ENCODE results near the gene POMP.

The POMP gene

GRCh38 chr13:28650284-28650683 lies 8.6 kb upstream of the POMP start:
- Histone ChIP-seq H3K4me3 (ENCODE audit: low read length) (no peak overlapping the region), H3K4me1 (ENCODE audit: control insufficient read depth, insufficient read depth, low read length) (no peaks in the 10 kb centered on the region), H3K27ac (ENCODE audit: low read depth, low read length) (no peak overlapping the region)

GRCh38 chr13:28651810-28652401 lies 7.0 kb upstream of the POMP start:
- Histone ChIP-seq H3K36me3 (ENCODE audit: control insufficient read depth, insufficient read depth, low read length) (no peaks in the 10 kb centered on the region), H3K27me3 (ENCODE audit: control insufficient read depth, insufficient read depth, low read length) (no peaks in the 10 kb centered on the region), H3K9ac (ENCODE audit: low read length) (no peak overlapping the region), H3K27ac (ENCODE audit: low read depth, low read length) (no peak overlapping the region), H3K4me1 (ENCODE audit: control insufficient read depth, insufficient read depth, low read length) (no peaks in the 10 kb centered on the region), H3K4me3 (ENCODE audit: low read length) (no peak overlapping the region)

More at GRCh38 chr13:28650284-28650683, 8.6 kb upstream of the POMP start:
- Histone ChIP-seq H3K36me3 (ENCODE audit: control insufficient read depth, insufficient read depth, low read length) (no peaks in the 10 kb centered on the region), H3K27me3 (ENCODE audit: control insufficient read depth, insufficient read depth, low read length) (no peaks in the 10 kb centered on the region), H3K9ac (ENCODE audit: low read length) (no peak overlapping the region)

GRCh38 chr13:28653111-28653510 lies 5.8 kb upstream of the POMP start:
- no peak overlapping the region for H3K9ac ChIP-seq (ENCODE audit: low read length)
- no peak overlapping the region for H3K4me3 ChIP-seq (ENCODE audit: low read length)
- no peaks in the 10 kb centered on the region for H3K36me3 ChIP-seq (ENCODE audit: control insufficient read depth, insufficient read depth, low read length)
- H3K4me1 ChIP-seq (ENCODE audit: control insufficient read depth, insufficient read depth, low read length): peaks cover 7% of the 10 kb centered on the region
- no peak overlapping the region for H3K27ac ChIP-seq (ENCODE audit: low read depth, low read length)
- H3K27me3 ChIP-seq (ENCODE audit: control insufficient read depth, insufficient read depth, low read length): no peaks in the 10 kb centered on the region

DNA sequence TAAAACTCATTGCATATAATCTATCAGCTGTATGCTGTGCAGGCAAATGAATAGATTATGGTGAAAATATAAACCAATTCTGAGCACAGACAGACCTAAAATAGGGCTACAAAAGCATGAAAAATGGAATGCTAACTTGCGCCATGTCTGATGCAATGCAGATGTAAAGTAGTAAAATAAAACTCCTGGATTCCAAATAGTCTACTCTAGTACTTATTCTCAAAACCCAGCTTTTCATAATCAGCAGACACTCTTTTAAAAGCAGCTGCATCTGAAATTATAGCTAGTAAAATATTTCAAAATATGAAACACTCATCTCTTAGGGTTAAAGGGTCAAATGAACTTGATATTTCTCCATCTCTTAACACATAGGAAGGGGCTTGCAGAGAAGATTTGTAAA lies 4.7 kb upstream of the POMP start:
- Histone ChIP-seq H3K9ac (ENCODE audit: low read length) (no peak overlapping the region), H3K4me3 (ENCODE audit: low read length) (no peak overlapping the region), H3K27me3 (ENCODE audit: control insufficient read depth, insufficient read depth, low read length) (no peaks in the 10 kb centered on the region), H3K27ac (ENCODE audit: low read depth, low read length) (no peak overlapping the region), H3K36me3 (ENCODE audit: control insufficient read depth, insufficient read depth, low read length) (no peaks in the 10 kb centered on the region), H3K4me1 (ENCODE audit: control insufficient read depth, insufficient read depth, low read length) (peaks cover 7% of the 10 kb centered on the region)

GRCh38 chr13:28655561-28655960 lies 3.4 kb upstream of the POMP start:
- Histone ChIP-seq H3K27ac (ENCODE audit: low read depth, low read length) (no peak overlapping the region), H3K27me3 (ENCODE audit: control insufficient read depth, insufficient read depth, low read length) (no peaks in the 10 kb centered on the region), H3K9ac (ENCODE audit: low read length) (no peak overlapping the region), H3K4me1 (ENCODE audit: control insufficient read depth, insufficient read depth, low read length) (peaks cover 16% of the 10 kb centered on the region), H3K36me3 (ENCODE audit: control insufficient read depth, insufficient read depth, low read length) (no peaks in the 10 kb centered on the region), H3K4me3 (ENCODE audit: low read length) (no peak overlapping the region)

DNA sequence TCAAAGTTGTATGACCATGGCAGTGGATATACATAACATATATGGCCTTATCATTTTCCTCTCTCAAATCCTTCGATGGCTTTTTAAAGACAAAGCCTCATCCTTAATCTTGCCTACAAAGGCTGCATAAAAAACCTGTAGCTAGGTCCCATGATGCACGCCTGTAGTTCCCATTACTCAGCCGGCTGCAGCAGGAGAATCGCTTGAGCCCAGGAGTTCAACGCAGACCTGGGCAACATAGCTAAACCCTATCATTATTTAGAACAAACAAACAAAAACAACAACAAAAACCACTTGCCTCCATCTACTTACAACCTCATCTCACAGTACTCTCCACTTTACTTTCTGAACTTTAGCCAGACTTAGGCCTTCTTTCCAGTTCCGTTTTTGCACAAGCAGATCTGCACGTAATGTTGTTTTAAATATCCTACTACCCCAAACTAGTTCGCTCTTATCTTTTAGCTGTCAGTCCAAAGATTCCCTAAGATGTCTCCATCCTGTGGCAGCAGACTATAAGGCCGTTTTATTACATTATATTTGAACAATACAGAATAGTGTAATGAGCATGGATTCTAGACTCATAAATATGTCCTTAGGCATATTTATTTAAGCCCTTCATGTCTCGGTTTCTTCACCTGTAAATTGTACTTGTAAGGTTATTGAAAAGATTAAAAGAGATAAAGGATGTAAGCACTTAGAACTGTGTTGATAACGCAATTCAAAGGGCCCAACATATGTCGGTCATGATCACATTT lies 969 bp upstream of the POMP start:
- peaks cover 17% of the 10 kb centered on the region for H3K4me1 ChIP-seq (ENCODE audit: control insufficient read depth, insufficient read depth, low read length)
- H3K36me3 ChIP-seq (ENCODE audit: control insufficient read depth, insufficient read depth, low read length): no peaks in the 10 kb centered on the region
- H3K27ac ChIP-seq (ENCODE audit: low read depth, low read length): peak overlapping the region; percentile 88
- no peaks in the 10 kb centered on the region for H3K27me3 ChIP-seq (ENCODE audit: control insufficient read depth, insufficient read depth, low read length)
- H3K9ac ChIP-seq (ENCODE audit: low read length): peak overlapping the region; percentile 98
- H3K4me3 ChIP-seq (ENCODE audit: low read length): peak overlapping the region; percentile 98

DNA sequence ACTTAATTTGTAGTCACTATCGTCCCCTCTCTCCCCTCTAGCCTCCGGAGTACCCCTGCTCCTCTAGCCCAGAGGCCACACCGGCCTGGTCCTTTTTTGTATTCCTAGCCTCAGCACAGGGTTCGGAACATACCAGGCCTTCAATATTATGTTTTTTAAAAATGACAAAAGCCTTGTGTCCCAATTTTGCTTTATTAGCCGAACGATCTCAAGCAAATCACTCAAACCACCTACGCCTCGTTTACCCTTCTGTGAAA lies 463 bp upstream of the POMP start:
- Histone ChIP-seq H3K27ac (ENCODE audit: low read depth, low read length) (peak overlapping the region; percentile 88), H3K4me3 (ENCODE audit: low read length) (peak overlapping the region; percentile 98), H3K9ac (ENCODE audit: low read length) (peak overlapping the region; percentile 98), H3K4me1 (ENCODE audit: control insufficient read depth, insufficient read depth, low read length) (peaks cover 17% of the 10 kb centered on the region), H3K36me3 (ENCODE audit: control insufficient read depth, insufficient read depth, low read length) (no peaks in the 10 kb centered on the region), H3K27me3 (ENCODE audit: control insufficient read depth, insufficient read depth, low read length) (no peaks in the 10 kb centered on the region)

DNA sequence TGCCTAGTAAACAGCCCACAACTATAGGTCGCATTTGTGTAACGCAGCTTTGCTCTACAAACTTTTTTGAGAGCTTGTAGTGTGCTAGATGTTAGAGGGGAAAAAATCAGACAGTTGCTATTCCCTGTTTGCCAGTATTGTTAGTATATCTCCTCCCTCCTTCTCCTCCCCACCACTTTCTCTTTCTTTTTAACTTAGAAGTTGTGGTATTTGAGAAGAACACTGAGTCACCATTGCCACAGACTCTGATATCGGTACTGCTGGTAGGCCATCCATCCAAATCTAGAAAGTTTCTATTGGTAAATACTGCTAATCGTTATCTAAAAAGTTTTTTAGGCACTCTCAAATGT lies 666 bp downstream of the POMP start:
- no peaks in the 10 kb centered on the region for H3K27me3 ChIP-seq (ENCODE audit: control insufficient read depth, insufficient read depth, low read length)
- H3K4me1 ChIP-seq (ENCODE audit: control insufficient read depth, insufficient read depth, low read length): peaks cover 17% of the 10 kb centered on the region
- H3K4me3 ChIP-seq (ENCODE audit: low read length): peak overlapping the region; percentile 98
- H3K36me3 ChIP-seq (ENCODE audit: control insufficient read depth, insufficient read depth, low read length): peaks cover under 1% of the 10 kb centered on the region
- peak overlapping the region; percentile 98 for H3K9ac ChIP-seq (ENCODE audit: low read length)
- H3K27ac ChIP-seq (ENCODE audit: low read depth, low read length): peak overlapping the region; percentile 88

- Histone ChIP-seq H3K36me3 (ENCODE audit: control insufficient read depth, insufficient read depth, low read length) (peaks cover 23% of the 10 kb centered on the region), H3K4me3 (ENCODE audit: low read length) (no peak overlapping the region), H3K4me1 (ENCODE audit: control insufficient read depth, insufficient read depth, low read length) (no peaks in the 10 kb centered on the region), H3K27me3 (ENCODE audit: control insufficient read depth, insufficient read depth, low read length) (no peaks in the 10 kb centered on the region), H3K9ac (ENCODE audit: low read length) (no peak overlapping the region), H3K27ac (ENCODE audit: low read depth, low read length) (no peak overlapping the region)
Measured at GRCh38 chr13:28666897-28667488, 8.1 kb downstream of the POMP start.

GRCh38 chr13:28671126-28671792 lies 12.3 kb downstream of the POMP start:
- peaks cover 25% of the 10 kb centered on the region for H3K36me3 ChIP-seq (ENCODE audit: control insufficient read depth, insufficient read depth, low read length)
- H3K9ac ChIP-seq (ENCODE audit: low read length): no peak overlapping the region
- H3K4me1 ChIP-seq (ENCODE audit: control insufficient read depth, insufficient read depth, low read length): no peaks in the 10 kb centered on the region
- no peaks in the 10 kb centered on the region for H3K27me3 ChIP-seq (ENCODE audit: control insufficient read depth, insufficient read depth, low read length)
- H3K4me3 ChIP-seq (ENCODE audit: low read length): no peak overlapping the region
- H3K27ac ChIP-seq (ENCODE audit: low read depth, low read length): no peak overlapping the region

GRCh38 chr13:28678809-28679208 lies 19.9 kb downstream of the POMP start:
- H3K36me3 ChIP-seq (ENCODE audit: control insufficient read depth, insufficient read depth, low read length): peaks cover 11% of the 10 kb centered on the region
- H3K27ac ChIP-seq (ENCODE audit: low read depth, low read length): no peak overlapping the region
- H3K9ac ChIP-seq (ENCODE audit: low read length): no peak overlapping the region

DNA sequence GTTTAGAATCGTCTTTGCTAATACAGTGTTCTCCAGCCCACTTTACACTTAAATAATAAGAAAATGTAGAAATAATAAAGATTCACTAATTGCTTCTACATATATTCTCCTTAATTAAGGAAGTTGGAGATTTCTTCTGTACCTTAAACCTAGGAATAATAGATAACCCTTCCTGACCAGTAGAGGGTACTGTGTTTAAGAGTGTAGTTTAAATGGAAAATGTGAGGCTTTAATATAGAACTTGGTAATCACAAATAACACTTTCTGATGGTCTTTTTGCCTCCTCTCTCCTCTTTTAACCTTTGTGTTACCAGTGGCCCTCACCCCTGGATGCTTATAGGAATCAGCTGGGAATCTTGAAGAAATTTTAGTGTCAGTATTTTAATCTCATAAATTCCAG lies 20.7 kb downstream of the POMP start:
- Histone ChIP-seq H3K27ac (ENCODE audit: low read depth, low read length) (no peak overlapping the region), H3K9ac (ENCODE audit: low read length) (no peak overlapping the region), H3K4me1 (ENCODE audit: control insufficient read depth, insufficient read depth, low read length) (no peaks in the 10 kb centered on the region), H3K27me3 (ENCODE audit: control insufficient read depth, insufficient read depth, low read length) (no peaks in the 10 kb centered on the region), H3K4me3 (ENCODE audit: low read length) (no peak overlapping the region), H3K36me3 (ENCODE audit: control insufficient read depth, insufficient read depth, low read length) (peaks cover 3% of the 10 kb centered on the region)

More at GRCh38 chr13:28678809-28679208, 19.9 kb downstream of the POMP start:
- Histone ChIP-seq H3K27me3 (ENCODE audit: control insufficient read depth, insufficient read depth, low read length) (no peaks in the 10 kb centered on the region), H3K4me3 (ENCODE audit: low read length) (no peak overlapping the region), H3K4me1 (ENCODE audit: control insufficient read depth, insufficient read depth, low read length) (no peaks in the 10 kb centered on the region)

Data from rectal smooth muscle tissue (tissue), 1 donor.